ENCODE data around the gene PPP2R5B.

The PPP2R5B gene

GRCh38 chr11:64910451-64911093, 13.9 kb upstream of the PPP2R5B start:
- TF ChIP-seq CTCF (IDR thresholded peaks at IDR 0.05): no peak
- TF ChIP-seq ZFX (IDR thresholded peaks at IDR 0.05; ENCODE audit: borderline replicate concordance): no peak
- H3K27ac ChIP-seq: no peak overlapping the region

DNA sequence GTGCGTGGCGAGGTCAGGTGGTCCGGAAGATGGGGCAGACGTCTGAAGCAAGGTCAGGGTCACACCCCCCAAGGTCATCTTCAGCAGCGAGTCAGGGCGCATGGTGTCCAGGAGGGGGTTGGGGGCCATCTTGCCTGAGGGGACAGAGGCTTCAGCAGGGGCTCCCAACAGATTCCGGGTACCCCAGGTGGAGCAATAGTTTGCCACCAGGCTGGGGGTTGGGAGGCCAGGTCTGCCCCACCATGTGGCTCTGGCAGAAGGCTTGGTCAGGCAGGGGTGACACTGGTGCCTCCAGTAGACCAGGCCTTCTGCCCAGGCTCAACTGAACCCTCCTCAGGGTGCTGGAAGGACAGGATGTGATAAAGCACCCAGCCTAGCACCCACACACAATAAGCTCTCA, 13.3 kb upstream of the PPP2R5B start:
- no peak overlapping the region for H3K27ac ChIP-seq
- TF ChIP-seq CTCF (IDR thresholded peaks at IDR 0.05): no peak
- no peak for TF ChIP-seq ZFX (IDR thresholded peaks at IDR 0.05; ENCODE audit: borderline replicate concordance)

DNA sequence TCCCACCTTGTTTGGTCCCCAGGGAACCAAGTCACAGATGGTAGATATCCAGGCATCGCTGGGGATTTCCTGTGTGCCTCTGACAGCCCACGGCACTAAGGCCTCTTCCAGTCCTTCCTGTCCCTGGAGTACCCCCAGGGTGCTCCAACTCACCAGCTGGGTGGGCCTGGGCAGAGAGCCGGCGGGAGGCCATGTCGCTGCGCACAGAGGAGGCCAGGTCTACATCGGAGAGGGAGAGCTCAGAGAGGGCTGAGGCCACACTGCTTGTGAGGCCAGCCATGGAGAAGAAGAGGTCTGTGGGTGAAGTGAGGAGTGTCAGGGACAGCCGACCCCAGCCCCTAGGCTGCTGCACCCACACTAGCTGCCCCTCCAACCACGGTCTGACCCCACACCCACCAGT, 12.8 kb upstream of the PPP2R5B start:
- TF ChIP-seq CTCF (IDR thresholded peaks at IDR 0.05): no peak
- no peak for TF ChIP-seq ZFX (IDR thresholded peaks at IDR 0.05; ENCODE audit: borderline replicate concordance)
- no peak overlapping the region for H3K27ac ChIP-seq

GRCh38 chr11:64913171-64913727, 11.2 kb upstream of the PPP2R5B start:
- TF ChIP-seq ZFX (IDR thresholded peaks at IDR 0.05; ENCODE audit: borderline replicate concordance): no peak
- TF ChIP-seq CTCF (IDR thresholded peaks at IDR 0.05): no peak
- H3K27ac ChIP-seq: no peak overlapping the region

GRCh38 chr11:64914123-64914522, 10.4 kb upstream of the PPP2R5B start:
- TF ChIP-seq ZFX (IDR thresholded peaks at IDR 0.05; ENCODE audit: borderline replicate concordance): no peak
- TF ChIP-seq CTCF (IDR thresholded peaks at IDR 0.05): no peak
- H3K27ac ChIP-seq: no peak overlapping the region

DNA sequence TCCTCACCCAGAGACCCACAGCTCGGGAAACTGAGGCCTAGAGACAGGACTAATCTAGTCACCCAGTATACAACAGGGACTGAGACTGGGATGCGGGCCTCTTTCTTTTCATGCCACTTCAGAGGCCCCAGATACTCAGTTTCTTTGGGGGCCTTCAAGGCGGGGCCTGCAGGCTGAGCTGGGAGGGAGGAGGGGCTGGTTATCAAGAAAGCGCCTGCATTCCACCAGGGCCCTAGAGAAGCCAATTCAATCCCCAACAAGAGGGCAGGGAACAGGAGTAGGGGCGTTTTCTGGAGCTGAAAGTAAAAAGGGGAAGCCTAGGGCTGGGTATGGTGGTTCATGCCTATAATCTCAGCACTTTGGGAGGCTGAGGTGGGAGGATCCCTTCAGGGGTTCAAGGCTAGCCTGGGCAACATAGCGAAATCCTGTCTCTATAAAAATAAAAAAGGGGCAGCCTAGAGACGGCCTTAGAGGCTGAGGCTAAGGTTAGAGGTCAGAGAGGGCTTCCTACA, 9.1 kb upstream of the PPP2R5B start:
- no peak for TF ChIP-seq CTCF (IDR thresholded peaks at IDR 0.05)
- TF ChIP-seq ZFX (IDR thresholded peaks at IDR 0.05; ENCODE audit: borderline replicate concordance): no peak
- peak overlapping the region; percentile 65; the same call in 1 of the 2 replicates for H3K27ac ChIP-seq

DNA sequence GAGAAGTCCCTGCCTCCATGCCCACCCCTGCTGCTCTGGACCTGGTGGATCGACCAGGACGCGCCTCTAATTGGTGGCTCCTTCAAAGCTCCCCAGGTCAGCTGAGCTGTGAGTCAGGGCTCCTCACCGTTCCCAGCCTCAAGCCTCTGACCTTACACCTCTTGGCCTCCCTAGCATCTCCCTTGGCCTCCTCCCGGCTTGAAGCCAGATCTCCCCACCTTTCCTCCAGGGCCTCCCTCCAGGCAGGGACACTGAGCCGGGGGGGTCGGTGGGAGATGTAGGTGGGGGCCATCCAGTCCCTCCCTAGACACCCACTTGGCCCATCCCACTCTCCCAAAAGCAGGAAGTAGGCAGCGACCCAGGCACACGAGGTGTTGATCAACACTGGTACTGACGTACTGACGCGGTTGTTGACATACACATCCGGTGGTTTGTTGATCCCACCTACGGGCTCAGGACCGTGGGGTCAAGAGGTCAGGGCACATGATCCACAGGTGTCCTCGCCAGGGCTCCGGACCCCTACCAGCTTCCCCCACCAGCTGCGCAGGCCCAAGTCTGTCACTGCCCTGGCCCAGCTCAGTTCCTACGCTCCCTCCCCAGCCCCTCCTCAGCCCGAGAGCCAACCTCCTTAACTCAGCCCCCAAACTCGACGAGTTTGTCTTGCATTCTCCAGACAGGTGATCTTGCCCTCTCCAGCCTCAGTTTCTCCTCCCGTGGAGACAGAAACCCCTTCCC, 8.3 kb upstream of the PPP2R5B start:
- peak overlapping the region; percentile 65 for H3K27ac ChIP-seq
- TF ChIP-seq ZFX (IDR thresholded peaks at IDR 0.05; ENCODE audit: borderline replicate concordance) (no peak), CTCF (IDR thresholded peaks at IDR 0.05) (no peak)

Measured in 22Rv1 (cell line).